ENCODE data around the gene ZBED4.

ZBED4 gene

GRCh38 chr22:49881856-49882255 lies 28.2 kb downstream of the ZBED4 start:
- no peak for DNase-seq

GRCh38 chr22:49882519-49883293 lies 29.1 kb downstream of the ZBED4 start:
- no peak for DNase-seq

DNA sequence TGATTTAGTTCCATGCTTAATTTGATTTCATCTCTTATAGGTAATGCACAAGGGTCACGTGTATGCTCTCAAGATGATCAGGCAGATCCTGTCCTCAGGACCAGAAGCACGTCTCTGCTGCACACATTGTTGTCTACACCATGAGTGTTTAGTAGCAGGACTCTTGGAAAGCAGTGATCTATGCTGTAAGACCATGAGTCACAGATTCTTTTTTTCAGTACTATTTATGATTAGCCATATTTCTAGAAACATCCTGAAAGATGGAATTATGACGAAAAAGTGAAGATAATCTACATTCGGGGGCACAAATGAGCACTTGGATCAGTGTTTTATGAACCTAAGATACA lies 29.6 kb downstream of the ZBED4 start:
- DNase-seq, result no peak

DNA sequence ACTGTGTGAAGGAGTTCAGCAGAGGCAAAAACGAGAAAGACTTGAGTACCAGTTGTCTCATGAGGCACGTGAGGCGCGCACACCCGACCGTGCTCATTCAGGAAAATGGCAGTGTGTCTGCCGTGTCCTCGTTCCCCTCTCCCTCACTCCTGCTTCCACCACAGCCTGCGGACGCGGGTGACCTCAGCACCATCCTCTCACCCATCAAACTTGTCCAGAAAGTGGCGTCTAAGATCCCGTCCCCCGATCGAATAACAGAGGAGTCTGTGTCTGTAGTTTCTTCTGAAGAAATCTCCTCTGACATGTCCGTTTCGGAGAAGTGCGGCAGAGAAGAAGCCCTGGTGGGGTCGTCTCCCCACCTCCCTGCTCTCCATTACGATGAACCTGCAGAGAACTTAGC lies 30.4 kb downstream of the ZBED4 start:
- DNase-seq, result no peak

DNA sequence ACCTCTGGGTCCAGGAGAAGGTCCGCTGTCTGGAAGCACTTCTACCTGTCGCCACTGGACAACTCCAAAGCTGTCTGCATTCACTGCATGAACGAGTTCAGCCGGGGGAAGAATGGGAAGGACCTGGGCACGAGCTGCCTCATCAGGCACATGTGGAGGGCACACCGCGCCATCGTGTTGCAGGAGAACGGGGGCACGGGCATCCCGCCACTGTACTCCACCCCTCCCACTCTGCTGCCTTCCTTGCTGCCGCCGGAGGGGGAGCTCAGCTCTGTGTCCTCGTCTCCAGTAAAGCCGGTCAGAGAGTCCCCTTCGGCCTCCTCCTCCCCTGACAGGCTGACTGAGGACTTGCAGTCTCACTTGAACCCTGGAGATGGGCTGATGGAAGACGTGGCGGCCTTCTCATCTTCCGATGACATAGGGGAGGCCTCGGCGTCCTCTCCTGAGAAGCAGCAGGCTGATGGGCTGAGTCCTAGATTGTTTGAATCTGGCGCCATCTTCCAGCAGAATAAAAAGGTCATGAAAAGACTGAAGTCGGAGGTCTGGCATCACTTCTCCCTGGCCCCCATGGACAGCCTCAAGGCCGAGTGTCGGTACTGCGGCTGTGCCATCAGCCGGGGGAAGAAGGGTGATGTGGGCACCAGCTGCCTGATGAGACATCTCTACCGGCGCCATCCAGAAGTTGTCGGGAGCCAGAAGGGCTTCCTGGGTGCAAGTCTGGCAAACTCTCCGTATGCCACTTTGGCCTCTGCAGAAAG lies 31.0 kb downstream of the ZBED4 start:
- DNase-seq, result no peak

DNA sequence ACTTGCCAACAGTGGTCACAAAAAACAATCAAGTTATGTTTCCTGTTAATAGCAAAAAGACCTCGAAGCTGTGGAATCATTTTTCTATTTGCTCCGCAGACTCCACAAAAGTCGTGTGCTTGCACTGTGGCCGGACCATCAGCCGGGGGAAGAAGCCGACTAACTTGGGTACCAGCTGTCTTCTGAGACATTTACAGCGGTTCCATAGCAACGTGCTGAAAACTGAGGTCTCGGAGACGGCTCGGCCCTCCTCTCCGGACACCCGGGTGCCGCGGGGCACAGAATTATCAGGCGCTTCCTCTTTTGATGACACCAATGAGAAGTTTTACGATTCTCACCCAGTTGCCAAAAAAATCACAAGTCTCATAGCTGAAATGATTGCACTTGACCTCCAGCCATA lies 31.6 kb downstream of the ZBED4 start:
- no peak for DNase-seq

GRCh38 chr22:49885881-49886280 lies 32.2 kb downstream of the ZBED4 start:
- no peak for DNase-seq

DNA sequence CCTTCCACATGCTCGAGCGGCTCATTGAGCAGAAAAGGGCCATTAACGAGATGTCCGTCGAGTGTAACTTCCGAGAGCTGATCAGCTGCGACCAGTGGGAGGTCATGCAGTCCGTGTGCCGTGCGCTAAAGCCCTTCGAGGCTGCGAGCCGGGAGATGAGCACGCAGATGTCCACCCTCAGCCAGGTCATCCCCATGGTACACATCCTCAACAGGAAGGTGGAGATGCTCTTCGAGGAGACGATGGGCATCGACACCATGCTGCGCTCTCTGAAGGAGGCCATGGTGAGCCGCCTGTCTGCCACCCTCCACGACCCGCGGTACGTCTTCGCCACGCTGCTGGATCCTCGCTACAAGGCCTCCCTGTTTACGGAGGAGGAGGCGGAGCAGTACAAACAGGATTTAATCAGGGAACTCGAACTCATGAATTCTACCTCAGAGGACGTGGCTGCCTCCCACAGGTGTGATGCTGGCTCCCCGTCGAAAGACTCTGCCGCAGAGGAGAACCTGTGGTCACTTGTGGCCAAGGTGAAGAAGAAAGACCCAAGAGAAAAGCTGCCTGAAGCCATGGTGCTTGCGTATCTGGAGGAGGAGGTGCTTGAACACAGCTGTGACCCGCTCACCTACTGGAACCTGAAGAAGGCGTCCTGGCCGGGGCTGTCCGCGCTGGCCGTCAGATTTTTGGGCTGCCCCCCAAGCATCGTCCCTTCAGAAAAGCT lies 32.9 kb downstream of the ZBED4 start:
- no peak for DNase-seq

- no peak for DNase-seq
Observed at GRCh38 chr22:49887064-49887451, 33.4 kb downstream of the ZBED4 start.

DNA sequence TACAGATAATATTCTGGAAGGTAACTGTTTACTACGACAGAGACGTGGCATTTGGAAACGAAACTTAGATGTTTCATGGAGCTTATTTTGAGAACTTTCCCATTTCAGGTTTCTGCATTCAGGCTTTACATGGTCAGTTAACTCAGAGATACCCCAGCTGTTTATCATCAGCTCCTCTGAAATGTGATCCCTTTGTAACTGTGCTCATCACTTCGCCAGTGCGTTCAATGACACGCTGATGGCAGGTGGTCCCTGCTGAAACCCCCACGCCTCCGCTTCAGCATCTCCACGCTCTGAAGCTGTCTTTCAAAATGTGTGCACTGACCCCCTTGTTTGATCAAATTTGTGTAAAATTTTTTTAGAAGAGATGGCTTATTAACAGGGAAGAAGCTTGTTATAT lies 34.1 kb downstream of the ZBED4 start:
- no peak for DNase-seq

GRCh38 chr22:49889071-49889470 lies 35.4 kb downstream of the ZBED4 start:
- DNase-seq, result no peak

DNA sequence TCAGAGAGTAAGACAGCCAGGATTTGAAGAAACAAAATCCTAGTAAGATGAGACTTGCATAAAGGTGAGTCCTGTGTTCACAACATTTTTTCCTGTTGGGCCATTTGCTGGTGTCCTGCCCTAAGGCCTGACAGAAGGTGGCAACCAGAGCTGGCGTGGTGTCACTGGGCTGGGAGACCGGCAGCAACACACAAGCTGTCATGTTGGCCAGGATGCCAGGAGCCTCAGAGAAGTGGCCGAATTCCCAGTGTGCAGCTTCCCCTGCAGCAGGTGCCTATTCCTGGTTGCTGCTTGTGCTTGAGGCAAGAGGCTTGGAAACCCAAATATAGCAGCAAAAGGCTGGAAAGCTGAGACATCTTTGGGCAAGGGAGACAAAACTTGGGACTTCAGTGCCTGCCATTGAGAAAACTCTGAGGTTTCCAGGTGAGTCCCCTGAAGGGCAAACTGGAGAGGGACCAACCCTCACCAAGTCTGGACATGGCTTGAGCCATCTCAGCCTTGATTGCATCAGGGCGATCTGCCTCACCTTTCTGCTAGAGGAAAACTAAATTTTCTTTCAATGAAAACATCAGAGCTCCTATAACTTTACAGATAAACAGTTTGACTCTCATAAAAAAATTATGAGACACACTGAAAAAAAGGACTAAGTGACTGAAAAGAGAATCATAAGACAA lies 38.7 kb downstream of the ZBED4 start:
- no peak for DNase-seq

DNA sequence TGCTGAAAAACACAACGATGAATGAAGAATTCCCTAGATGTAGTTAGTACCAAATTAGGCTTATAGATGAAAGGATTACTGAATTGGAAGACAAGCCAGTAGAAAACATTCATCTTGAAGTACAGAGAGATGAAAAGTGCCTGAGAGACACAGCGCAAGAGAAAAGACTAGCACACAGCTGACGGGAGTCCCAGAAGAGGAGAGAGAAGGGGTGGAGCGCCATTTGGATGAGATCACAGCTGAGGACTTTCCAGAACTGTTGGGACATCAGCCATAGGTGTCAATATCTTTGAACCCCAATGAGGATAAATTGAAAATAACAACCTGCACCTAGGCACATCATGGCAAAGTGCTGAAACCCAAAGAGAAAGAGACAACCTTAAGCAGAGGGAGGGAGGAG lies 39.4 kb downstream of the ZBED4 start:
- DNase-seq, result no peak

DNA sequence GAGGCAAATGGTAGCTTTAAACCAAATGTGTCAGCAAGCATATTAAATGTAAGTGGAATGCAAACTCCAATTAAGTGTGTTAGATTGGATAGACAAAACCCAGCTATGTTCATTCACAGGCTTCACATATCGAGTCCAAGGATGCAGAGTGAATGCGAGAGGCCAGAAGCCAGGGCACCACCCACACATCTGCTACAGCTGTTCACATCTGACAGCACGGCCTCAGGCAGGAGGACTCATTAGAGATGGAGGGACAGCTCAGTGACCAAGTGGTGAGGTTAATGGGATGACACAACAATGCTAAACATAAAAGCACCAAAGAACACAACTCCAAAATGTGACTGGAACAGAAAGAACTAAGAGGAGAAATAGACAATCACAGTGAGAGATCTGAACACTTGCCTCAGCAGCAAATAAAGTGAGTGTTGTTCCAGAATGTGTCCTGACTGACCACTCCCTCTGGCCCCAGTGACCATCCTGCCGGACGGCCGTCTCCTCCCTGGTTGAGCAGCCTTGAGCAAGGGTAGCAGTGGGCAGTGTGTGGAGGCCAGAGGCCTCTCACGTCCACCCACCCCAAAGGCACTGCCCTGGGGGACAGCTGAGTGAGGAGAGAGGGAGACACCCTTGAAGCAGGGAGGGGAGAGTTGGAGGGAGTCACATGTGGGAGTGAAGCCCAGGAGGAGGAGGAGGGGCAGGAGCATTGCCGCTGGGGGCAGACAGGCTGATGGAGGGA lies 40.8 kb downstream of the ZBED4 start:
- DNase-seq, result no peak

- no peak for DNase-seq
Observed at GRCh38 chr22:49896201-49896600, 42.6 kb downstream of the ZBED4 start.

DNA sequence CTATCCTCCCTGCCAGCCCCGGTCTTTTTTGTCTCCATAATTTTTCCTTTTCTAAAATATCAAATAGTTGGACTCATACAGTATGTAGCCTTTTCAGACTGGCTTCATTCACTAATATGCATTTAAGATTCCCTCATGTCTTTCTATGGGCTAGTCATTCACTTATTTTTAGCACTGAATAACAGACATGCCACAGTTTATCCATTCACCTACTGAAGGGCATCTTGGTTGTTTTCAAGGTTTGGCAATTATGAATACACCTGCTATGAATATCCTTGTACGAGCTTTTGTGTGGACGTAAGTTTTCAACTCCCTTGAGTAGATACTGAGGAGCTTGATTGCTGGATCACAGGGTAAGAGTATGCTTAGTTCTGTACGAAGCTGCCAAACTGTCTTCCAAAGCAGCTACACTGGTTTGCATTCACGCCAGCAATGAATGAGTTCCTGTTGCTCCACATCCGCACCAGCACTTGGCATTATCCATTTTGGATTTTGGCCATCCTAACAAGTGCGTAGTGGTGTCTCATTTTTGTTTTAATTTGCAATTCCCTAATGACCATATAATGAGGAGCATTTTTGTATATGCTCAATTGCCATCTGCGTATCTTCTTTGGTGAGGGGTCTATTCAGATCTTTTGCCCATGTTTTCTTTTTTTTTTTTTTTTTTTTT lies 43.5 kb downstream of the ZBED4 start:
- no peak for DNase-seq

DNA sequence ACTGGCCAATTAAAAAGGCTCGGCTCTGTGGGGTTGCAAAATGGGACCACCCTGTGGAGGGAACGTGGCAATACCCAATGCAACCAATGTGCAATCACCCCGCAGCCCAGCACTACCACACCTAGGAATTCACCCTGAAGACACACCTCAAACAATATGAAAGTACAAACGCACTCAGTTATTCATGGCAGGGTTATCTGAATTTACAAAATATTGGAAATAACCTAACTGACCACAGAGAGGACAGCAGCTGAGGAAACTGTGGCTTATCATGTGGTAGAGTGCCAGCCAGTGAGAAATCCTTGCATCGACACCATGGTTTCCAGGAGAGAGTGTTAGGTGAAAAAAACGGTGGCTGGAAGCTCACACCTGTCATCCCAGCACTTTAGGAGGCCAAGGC lies 45.9 kb downstream of the ZBED4 start:
- no peak for DNase-seq

GRCh38 chr22:49900441-49901230 lies 47.0 kb downstream of the ZBED4 start:
- DNase-seq, result no peak

DNA sequence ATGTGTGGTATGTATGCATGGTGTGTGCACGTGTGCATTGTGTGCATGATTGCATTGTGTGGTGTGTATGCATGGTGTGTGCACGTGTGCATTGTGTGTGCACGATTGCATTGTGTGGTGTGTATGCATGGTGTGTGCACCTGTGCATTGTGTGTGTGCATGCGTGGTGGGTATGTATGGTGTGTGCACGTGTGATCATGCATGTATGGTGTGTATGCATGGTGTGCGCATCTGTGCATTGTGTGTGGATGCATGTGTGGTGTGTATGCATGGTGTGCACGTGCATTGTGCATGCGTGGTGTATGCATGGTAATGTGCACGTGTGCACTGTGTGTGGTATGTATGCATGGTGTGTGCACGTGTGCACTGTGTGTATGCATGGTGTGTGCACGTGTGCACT lies 47.8 kb downstream of the ZBED4 start:
- no peak for DNase-seq

GRCh38 chr22:49903322-49904039 lies 49.8 kb downstream of the ZBED4 start:
- no peak for DNase-seq

- no peak for DNase-seq
Observed at GRCh38 chr22:49904040-49904369, 50.4 kb downstream of the ZBED4 start.

All from T-helper 9 cell (primary cell).